Muscle of back (tissue), 11 donors: ENCODE measurements around the gene UGT1A8. TPM values are rescaled to one million over a fixed set of nuclear protein-coding genes. Genes with fewer than 3 reads are reported as not detected.

Source experiments
- DNase-seq, 3 donors: peaks; one replicate each; pipeline versions ENCODE4 v3.0.0 to v3.0.0-alpha.2; 2013
- polyA plus RNA-seq, 10 donors: library from polyadenylated mRNA; unstranded; fragments of 120-200 nt; gene quantifications; one replicate each; pipeline ENCODE4 v1.2.1, GENCODE V29; 2013; ENCODE audit not compliant: insufficient read length in 10 of 10

The UGT1A8 gene
- polyA plus RNA-seq, 10 donors: not detected

DNA sequence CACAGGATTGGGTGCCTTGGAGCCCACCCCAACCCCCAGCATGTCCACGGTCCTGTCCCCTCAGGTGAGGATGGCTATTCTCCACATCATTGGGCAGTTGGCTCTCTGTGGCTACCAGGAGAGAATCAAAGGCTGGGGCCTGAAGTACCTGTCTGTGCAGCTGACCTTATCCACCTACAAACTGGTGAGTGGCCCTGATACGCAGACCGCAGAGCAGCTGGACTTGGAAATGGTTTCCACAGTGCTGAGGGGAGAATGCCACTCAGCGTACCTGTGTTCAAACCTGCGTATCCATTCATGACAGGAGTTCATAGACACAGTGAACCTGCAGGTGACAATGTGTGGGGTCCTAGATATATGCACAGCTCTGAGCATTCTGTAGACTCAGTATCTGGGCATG is 182.3 kb downstream of the UGT1A8 start:
- no peak for DNase-seq

DNA sequence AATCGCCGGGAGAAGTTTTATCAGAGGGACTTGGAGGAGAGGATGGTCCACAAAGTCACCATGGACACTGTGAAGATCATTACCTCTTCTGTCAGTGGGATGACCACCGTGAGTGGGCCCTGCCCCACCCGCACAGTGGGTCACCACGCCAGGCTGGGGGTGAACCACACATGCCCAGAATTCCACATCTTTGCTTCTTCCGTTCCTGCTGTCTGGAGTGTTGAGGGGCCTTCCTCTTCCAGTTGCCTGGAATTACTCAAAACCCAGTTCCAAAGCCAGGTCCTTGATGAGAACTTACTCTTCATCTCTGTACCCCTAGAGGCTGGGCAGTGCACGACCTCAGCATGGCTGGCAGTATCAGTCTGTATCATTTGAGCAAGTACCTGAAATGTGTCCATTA is 182.8 kb downstream of the UGT1A8 start:
- no peak for DNase-seq

DNA sequence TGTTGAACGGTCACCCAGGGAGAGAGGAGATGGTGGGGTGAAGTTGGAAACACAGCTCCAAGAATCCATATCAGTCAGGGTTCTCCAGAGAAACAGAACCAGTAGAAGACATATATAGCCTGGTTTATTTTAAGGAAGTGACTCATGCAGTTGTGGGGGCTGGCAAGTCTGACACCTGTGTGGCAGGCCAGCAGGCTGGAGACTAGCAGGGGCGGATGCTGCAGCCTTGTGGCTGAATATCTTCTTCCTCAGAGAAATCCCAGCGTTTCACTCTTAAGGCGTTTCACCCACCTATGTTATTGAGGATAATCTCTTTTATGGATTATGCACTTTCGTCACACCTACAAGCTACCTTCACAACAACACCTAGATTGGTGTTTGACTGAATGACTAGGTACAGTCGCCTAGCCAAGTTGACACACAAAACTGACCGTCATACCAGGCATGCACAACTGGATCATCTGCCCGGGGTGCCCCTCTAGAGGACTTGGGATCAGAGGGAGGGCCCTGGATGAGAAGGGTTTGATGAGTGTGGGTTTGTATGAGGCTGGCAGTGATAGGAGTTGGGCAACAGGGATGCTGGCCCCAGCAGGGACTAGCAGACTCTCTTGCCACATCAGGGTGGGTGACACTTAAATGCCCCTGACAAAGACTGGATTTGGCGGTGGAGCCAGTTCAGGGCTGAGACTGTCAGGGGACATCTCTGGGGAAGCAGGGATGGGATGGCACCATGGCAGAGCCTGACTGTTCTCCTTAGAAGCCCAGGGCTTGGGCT is 184.1 kb downstream of the UGT1A8 start:
- no peak for DNase-seq

DNA sequence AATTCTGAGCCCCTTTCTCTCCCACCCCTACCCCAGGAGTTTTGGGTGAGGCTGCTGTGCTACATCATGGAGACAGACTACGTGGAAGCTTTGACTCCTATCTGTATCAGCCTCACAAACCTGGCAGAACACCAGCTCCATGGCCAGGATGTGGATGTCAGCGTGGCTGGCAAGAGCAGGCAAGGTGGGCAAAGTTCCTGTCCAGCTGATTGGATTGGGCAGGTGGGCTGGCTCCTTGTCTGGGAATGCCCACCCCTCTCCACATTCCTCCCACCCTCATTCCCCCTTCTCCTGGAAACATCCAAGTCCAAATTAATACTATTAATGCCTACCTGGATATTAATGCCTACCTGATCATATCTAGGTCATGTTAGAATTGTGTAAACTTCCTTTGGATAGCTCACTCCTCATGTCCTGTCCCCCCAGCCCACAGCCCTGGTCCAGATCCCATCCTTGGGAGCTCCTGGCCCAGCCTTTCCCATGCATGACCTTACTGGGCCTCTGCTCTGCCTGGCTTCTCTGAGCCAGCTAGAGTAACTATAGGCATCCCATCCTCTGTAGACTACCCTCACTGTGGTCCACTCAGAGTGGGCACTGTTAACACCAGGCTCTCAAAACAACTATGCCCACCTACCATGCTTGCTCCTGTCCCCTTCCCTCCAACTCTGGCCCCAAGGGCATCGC is 184.8 kb downstream of the UGT1A8 start:
- no peak for DNase-seq

DNA sequence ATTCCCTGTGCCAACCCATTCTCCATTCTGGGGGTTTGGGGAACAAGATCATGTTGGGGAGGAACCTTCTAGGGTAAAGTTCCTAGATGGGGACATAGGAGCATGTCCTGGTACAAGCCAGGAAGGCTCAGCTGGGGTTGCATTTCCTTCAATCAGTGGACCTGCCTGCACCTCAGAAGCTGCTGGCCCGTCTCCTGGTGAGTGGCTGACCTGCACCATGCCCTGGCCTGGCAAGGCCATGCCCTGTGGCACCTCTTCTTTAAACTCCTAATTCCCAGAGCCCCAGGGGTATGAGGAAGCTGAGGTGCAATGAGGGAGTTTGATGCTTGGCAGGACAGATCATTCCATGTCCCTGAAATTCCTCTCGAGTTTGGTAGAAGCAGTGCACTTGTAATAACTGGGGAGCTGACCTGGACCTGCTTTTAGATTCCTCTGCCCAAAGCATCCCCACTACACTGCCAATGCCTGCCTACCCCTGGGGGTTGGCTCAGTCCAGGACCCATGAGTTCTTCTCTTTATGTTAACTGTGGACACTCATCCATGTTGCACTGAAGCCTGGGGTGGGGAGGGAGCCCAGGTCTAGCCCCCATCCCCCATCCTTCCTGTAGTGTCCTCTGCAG is 186.0 kb downstream of the UGT1A8 start:
- no peak for DNase-seq

DNA sequence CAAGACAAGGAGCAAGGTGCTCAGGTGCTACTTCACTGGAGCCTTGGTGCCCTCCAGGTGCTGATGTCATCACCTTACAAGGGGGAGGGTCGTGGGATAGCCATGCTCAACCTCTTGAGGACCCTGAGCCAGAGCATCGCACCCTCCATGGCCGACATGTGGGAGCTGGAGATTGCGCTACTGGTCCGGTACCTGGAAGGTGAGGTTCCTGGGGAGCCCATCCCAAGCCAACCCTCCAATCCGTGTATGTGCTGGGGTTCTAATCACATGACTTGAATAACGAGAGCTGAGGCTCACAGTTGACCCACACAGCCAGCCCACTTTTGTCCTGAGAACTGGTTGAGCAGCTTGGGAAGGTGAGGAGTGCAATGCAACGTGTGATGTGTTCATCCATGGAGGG is 186.6 kb downstream of the UGT1A8 start:
- DNase-seq: no peak

DNA sequence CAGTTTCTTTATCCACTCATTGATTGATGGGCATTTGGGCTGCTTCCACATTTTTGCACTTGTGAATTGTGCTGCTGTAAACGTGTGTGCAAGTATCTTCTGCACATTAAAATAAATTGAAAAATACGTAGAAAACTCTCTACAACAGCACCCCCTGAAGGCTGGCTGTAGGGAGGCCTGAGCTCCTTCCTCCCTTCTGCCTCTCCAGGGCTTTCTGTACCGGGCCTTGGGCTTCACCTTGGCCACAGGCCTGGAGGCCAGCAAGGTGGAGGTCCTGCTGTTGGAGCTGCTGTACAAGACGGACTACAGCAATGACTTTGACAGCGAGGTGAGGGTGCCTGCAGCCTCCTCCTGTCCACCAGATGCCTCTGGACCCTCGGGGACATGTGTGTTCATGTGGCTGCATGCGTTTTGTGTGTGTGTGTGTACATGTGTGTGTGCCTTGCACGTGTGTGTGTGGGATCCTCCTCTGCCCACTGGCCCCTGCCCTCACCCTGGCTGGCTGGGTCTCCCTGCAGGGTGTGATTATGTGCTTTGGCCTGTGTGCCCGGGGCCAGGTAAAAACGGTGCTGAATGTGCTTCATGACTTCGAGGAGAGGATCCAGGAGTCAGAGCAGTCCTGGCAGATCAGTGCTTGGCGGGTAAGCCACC is 189.9 kb downstream of the UGT1A8 start:
- DNase-seq: no peak

DNA sequence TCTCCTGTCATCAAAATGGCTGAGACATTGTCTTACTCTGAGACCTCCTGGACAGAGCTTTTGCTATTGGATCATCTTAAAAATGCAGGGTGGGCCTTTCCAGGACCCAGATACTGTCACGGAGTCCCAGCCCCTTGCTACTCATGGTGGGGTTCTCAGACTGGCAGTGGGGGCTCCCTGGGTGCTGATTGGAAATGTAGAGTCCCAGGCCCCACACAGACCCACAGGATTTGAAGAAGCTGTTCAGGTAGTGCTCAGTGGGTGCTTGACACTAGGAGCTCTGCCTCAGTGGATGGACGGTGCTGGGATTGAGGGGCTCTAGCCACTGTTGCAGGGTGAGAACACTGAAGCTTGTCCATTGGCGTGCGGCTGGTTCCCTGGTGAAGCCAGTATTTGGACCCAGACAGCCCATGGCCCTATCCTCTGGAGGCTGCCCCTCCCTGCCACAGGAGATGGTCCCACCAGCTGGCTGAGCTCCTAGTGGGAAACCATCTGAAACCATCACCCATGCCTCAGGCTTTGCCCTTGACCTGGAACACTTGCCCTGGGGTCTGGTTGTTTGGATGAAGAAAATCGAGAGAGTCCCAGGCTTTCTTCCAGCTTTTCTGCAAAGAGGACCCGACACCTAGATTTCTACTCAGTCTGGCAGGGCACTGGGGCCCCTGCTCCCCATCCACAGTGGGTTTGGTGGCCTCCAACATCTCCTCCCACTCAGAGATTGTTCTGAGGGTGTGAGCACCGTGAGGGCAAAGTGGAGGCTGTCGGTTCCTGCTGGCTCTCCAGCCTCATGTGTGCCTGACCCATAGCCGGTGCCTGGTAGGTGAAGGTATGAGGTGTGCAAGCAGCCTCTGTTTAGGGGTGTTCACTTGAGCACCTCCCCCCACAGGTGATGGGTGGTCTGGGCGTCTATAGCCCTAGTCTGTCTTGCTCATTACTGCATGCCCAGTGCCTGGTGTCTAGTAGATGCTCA is 190.8 kb downstream of the UGT1A8 start:
- DNase-seq: no peak

DNA sequence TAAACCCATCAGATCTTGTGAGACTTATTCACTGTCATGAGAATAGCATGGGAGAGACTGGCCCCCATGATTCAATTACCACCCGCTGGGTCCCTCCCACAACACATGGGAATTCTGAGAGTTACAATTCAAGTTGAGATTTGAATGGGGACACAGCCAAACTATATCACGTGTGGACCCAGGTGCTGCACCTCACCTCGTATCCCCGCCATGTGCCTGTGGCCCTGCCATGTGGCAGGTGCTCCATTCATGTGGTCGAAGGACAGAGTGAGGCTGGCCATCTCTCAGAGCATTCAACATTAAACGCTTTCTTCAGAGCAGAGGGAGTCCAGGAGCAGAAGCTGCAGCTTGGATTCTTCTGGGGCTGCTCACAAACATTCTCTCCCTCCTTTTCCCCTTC is 193.0 kb downstream of the UGT1A8 start:
- no peak for DNase-seq

DNA sequence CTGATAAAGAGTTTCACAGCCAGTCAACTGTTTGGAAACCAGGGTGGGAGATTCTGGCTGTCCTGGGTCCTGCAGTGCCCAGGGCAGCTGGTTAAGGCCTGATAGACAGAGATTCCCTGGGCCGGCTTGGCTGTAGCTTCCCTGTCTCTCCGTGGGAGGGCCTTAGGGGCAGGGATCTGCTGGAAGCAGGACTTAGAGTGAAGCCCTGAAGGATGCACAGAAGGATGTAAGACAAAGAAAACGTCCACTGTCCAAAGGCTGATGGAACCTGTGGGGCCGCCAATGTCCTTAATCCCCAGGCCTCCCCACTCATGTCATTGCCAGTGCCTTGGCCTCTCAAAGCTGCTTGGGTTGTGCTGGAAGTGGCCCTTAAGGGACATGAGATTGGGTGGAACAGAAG is 193.7 kb downstream of the UGT1A8 start:
- DNase-seq: no peak

DNA sequence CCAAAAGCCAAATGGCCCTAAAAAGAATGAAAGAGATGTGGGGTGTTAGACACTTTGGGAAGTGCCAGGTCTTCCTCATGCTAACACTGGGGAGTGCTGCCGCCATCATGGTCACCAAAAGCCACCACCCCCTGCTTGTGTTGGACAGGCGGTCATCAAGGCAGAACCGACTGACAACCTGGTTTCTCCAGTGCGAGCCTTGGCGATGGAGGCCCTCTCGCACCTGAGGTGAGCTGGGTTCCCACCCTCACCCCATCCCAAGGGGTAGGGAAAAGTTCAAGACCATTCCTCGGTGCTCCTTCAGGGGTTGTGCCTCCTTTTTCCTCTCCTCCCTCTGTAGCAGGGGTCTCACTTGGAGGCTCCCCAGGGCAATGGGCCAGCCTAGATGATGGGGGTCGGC is 194.3 kb downstream of the UGT1A8 start:
- no peak for DNase-seq

DNA sequence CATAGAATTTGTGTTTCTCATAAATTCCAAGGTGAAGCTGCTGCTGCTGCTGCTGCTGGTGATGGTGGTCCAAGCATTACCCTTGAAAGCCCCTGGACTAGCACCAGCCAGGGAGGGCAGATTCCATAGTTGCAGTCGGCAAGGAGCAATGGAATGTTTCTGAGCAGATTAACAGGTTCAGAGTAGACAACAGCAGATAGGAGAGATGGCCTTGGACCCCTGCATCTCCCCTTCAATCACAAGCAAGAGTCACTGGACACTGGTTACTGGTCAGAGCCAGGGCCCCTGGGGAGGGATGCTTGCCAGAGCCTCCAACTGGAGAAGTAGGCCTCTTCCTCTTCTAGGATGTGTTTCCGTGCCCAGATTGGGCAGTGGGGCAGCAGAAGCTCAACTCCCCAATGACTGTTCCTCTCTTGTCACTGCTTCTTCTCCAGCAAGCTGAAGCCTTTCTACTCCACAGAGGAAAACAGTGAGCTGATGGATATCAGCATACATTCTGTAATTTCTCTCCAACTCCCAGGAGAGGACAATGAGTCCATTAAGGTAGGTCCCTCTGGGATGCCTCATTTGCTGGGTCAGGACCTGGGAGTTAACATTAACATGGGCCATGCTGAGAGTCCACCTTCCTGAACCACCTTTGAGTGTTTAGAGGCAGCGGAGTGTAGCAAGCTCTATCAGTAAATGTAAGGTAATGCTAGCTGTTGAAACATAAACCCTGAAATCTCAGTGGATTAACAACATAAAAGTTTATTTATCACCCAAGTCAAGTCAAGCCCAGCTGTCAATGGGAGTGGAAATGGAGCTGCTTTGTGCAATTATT is 196.0 kb downstream of the UGT1A8 start:
- no peak for DNase-seq

DNA sequence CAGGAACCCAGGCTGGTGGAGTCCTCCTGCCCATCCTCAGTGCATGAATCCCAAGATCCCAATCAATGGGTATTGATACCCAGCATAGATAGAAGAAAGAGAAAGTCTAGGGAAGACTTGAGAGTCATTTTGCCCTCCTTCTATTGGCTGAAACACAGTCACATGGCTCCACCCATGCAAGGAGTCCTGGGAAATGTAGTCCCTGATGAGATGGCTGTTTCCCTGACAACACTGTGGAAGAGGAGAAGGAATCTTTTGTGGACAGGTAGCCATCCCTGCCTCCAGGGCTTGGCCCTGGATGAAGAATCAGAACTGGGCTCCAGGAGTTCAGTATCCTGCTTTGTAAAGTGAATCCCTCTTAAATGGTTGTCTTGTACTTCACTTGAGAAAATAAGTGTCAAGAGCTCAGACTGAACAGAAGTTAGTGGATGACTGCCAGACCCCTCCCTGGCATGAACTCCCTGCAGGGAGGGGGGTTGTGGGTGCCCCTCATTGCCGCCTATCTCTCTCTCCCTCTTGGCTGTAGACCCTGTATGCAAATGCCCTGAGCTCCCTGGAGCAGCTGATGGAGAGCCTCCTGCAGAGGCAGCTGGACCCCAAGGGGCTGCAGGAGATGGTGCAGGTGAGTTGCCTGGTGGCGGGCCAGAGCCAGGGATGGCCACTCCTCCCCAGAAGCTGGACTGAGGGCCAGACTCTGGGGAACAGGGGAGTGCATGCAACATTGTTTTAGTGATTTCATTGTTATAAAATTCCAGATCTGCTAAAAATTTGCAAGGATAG is 196.8 kb downstream of the UGT1A8 start:
- no peak for DNase-seq

DNA sequence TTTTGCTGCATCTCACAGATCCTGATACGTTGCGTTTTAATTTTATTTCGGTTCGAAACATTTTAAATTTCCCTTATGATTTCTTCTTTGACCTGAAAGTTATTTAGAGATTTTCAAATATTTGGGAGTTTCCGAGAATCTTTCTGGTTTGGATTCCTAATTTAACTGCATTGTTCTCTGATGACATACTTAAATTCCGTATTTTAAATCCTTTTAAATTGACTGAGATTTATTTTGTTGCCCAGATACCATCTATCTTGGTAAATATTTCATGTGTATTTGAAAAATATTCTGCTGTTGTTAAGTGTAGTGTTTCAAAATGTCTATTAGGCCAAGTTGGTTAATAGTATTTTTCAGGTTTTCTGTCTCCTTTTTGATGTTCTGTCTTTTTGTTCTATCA is 198.4 kb downstream of the UGT1A8 start:
- DNase-seq: no peak

DNA sequence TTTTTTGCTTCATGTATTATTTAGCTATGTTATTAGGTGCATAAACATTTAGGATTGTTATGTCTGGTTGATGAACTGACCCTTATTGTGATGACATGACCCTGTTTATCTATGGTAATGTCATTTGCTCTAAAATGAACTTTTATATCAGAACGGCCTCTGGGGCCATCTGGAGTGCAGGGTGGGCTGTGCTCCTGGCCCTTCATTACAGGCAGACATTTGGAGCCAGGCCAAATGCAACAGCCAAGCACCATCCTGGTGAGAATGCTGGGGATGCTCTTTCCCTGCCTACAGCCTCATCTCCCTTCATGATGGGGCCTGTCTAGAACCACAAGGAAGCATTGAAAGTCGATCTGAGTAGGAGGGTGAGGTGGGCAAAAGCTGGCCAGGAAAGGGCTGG is 198.9 kb downstream of the UGT1A8 start:
- no peak for DNase-seq

DNA sequence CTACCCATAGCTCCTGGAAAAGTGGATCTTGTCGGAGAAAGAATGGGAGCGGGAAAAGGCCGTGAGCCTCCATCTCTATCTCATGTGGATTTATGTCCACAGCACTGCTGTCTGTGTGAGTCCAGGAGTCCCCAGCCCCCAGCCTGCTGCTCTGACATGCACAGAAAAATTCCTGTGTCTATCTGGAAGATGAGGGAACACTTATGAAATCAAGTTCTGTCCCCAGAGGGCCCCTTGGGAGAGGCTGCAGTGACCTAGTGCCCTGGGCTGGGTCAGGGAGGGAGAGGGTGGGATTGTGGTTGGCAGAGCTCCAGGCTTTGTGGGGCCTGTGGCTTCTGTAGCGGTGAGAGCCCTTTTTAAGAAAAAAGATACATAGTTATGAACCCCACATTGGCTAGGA is 199.3 kb downstream of the UGT1A8 start:
- no peak for DNase-seq

DNA sequence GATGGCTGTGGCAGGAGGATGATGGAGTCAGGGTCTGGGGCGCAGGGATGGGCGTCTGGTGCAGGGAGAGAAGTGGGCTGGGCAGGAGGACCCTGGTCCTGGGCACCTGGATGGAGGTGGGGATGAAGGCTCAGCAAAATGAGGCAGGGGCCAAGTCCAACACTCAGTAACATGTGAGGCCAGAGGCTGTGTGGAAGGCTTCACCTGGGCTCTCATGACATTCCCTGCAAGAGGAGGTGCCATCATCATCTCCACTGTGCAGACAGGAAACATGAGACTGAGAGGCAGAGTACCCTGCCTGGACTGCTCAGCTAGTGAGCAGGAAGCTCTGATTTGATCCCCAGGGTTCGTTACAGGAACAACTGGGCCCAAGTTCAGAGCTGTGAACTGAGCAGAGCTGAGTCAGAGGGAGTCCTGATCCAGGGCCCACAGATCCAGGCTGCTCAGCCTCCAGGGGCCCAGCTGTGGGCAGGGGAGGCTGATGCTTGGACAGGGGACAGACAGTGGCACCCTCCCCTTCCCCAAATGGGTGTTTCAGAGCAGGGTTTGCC is 200.0 kb downstream of the UGT1A8 start:
- DNase-seq: no peak

DNA sequence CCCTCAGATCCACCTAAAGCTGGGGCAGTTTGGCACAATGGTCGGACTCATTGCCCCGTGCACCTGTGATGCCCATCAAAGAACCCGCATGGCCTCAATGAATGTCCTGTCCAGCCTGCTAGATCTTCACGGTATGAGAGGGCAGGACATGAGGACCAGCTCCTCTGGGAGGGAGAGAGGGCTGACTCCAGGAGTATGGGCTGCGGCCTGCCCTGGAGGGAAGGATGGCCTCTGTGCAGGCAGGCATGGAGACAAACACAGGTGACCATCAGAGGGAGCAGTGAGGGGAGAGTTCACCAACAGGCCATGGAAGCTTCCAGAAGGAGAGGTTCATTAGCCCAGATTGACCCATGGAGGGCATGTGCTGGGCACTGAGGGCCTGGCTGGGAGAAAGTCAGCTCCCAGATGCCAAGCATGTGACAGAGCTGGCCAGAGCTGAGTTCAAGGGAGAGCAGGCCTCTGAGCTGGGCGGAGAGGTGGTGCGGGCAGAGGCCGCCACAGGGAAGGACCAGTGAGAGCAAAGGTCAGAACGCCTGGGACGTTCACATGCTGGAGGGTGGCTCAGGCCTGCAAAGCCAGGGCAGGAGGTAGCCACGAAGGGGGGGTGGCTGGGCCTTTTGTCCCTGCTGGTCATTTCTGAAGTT is 200.7 kb downstream of the UGT1A8 start:
- DNase-seq: no peak
